K562 (cell line): Measurements from ENCODE around the gene ERN1. TPM values are rescaled to one million over a fixed set of nuclear protein-coding genes. Genes with fewer than 3 reads are reported as not detected.

Source experiments
- ATAC-seq: fragments of 200-7000 bp; cut with Tn5 transposase; 3 replicates; pipeline ENCODE4 v1.9.1; 2020; ENCODE audit warnings: moderate library complexity
- BruUV-seq: library from RNA; stranded (reverse); fragments of 400-500 nt; replicated peaks from 2 replicates; lab custom pipeline; 2021; lab: Mats Ljungman, UMichigan
- CTCF ChIA-PET: fragments of 300-600 bp; formaldehyde crosslinking; extraction: SDS; loops from one replicate; lab custom pipeline; 2021; ENCODE audit warnings: low intra/inter-chr PET ratio; lab: Yijun Ruan, JAX
- POLR2A ChIA-PET: fragments of 300-600, 350-650 bp; sonication (Branson Sonifier 250); formaldehyde crosslinking; extraction: SDS; loops from one replicate; lab custom pipeline; 2021; ENCODE audit warnings: antibody characterized with exemption, inconsistent platforms; lab: Yijun Ruan, JAX
- DNase-seq, 4 experiments: peaks; one replicate each; pipeline versions ENCODE4 v3.0.0 to v3.0.0-alpha.2; 2011 to 2018; ENCODE audit warnings: low spot score in 3 of 4, mixed read lengths in 3 of 4; ENCODE audit errors: extremely low read depth in 1 of 4
- FAIRE-seq: peaks from 2 replicates; lab custom pipeline; 2011; peaks lifted over from hg19 to GRCh38; lab: Jason Lieb, UNC
- H2AFZ ChIP-seq: 2 replicates; pipeline ENCODE4 v1.6.0; 2011; ENCODE audit warnings: low read depth, low read length, control low read depth, inconsistent platforms
- H3K27ac ChIP-seq: fragments of 200-600 bp; 3 replicates; pipeline ENCODE4 v1.8.0; 2011; ENCODE audit warnings: low read depth, mild to moderate bottlenecking, control low read depth, inconsistent platforms, low read length, moderate library complexity, mixed read lengths; ENCODE audit errors: extremely low read depth
- H3K27me3 ChIP-seq, 2 experiments: fragments of 300-600 bp in 1 of 2; 2 replicates in 1 of 2; 3 replicates in 1 of 2; pipeline versions ENCODE4 v1.6.0 to v1.8.0; 2011; ENCODE audit warnings: inconsistent platforms in 2 of 2, low read length in 2 of 2, mild to moderate bottlenecking in 1 of 2, mixed read lengths in 1 of 2, moderate library complexity in 1 of 2; ENCODE audit not compliant: control insufficient read depth in 2 of 2, insufficient read depth in 2 of 2
- H3K36me3 ChIP-seq: fragments of 300-600 bp; 3 replicates; pipeline ENCODE4 v1.8.0; 2011; ENCODE audit warnings: mild to moderate bottlenecking, low read length, inconsistent platforms; ENCODE audit not compliant: control insufficient read depth, insufficient read depth
- H3K4me1 ChIP-seq, 2 experiments: fragments of 200-600 bp in 1 of 2; replicated peaks in 1 of 2; 2 replicates in 1 of 2; 3 replicates in 1 of 2; pipeline versions ENCODE4 v1.5.1 to v1.8.0; 2011; ENCODE audit warnings: inconsistent platforms in 2 of 2, low read length in 2 of 2, mild to moderate bottlenecking in 1 of 2, mixed read lengths in 1 of 2, moderate library complexity in 1 of 2; ENCODE audit not compliant: control insufficient read depth in 2 of 2, insufficient read depth in 2 of 2
- H3K4me2 ChIP-seq: 2 replicates; pipeline ENCODE4 v1.6.1; 2011; ENCODE audit warnings: low read length, control low read depth, inconsistent platforms, mixed read lengths; ENCODE audit not compliant: insufficient read depth
- H3K4me3 ChIP-seq: fragments of 200-600 bp; sonication (generic), shearing (Covaris generic); 2 replicates; pipeline ENCODE4 v1.5.1; 2016; ENCODE audit warnings: control low read depth, inconsistent platforms
- H3K79me2 ChIP-seq: fragments of 200-600 bp; 3 replicates; pipeline ENCODE4 v1.8.0; 2011; ENCODE audit warnings: low read length, inconsistent platforms; ENCODE audit not compliant: control insufficient read depth, insufficient read depth
- H3K9ac ChIP-seq, 2 experiments: 2 replicates each; pipeline versions ENCODE4 v1.6.0 to v1.6.1; 2011; ENCODE audit warnings: low read depth in 2 of 2, low read length in 2 of 2, control low read depth in 1 of 2, inconsistent platforms in 1 of 2, mild to moderate bottlenecking in 1 of 2, mixed read lengths in 1 of 2; ENCODE audit not compliant: insufficient read depth in 1 of 2
- H3K9me1 ChIP-seq: one replicate; pipeline ENCODE4 v1.6.0; 2011; ENCODE audit warnings: inconsistent platforms, mild to moderate bottlenecking, low read length, moderate library complexity; ENCODE audit not compliant: control insufficient read depth, insufficient read depth
- H3K9me3 ChIP-seq: replicated peaks from 2 replicates; pipeline ENCODE4 v1.5.1; 2011; ENCODE audit warnings: low read depth, low read length, inconsistent platforms; ENCODE audit not compliant: control insufficient read depth, insufficient read depth
- H4K20me1 ChIP-seq: replicated peaks from 2 replicates; pipeline ENCODE4 v1.6.1; 2011; ENCODE audit warnings: low read length, inconsistent platforms, mixed read lengths; ENCODE audit not compliant: control insufficient read depth, insufficient read depth
- E2F6 ChIP-seq, 2 experiments: IDR thresholded peaks; 2 replicates each; pipeline ENCODE4 v1.6.1; 2011; ENCODE audit warnings: borderline replicate concordance in 1 of 2, control low read depth in 1 of 2, low read depth in 1 of 2, low read length in 1 of 2, mild to moderate bottlenecking in 1 of 2, mixed read lengths in 1 of 2, moderate library complexity in 1 of 2; ENCODE audit not compliant: insufficient read depth in 1 of 2, insufficient read length in 1 of 2, poor library complexity in 1 of 2, severe bottlenecking in 1 of 2; ENCODE audit errors: extremely low read depth in 1 of 2
- NKRF ChIP-seq: fragments of 450-650 bp; IDR thresholded peaks from 2 replicates; pipeline ENCODE4 v1.6.1; 2016; ENCODE audit warnings: borderline replicate concordance
- POLR2AphosphoS5 ChIP-seq: IDR thresholded peaks from 2 replicates; pipeline ENCODE4 v1.6.1; 2011; ENCODE audit warnings: mild to moderate bottlenecking, low read depth, low read length, moderate library complexity; ENCODE audit not compliant: control insufficient read depth, insufficient read depth
- SMARCA4 ChIP-seq: fragments of 450-650 bp; IDR thresholded peaks from 2 replicates; pipeline ENCODE4 v1.6.1; 2016
- WGBS: fragments of 100-300 bp; shearing (Covaris generic); methylation state at CpG from one replicate; pipeline ENCODE4 v1.1.6; 2016; ENCODE audit warnings: low coverage, mixed read lengths; ENCODE audit not compliant: insufficient coverage; ENCODE audit errors: missing lambda C conversion rate; 5-methylcytosine and 5-hydroxymethylcytosine counted together
- in situ Hi-C: fragments of 300-500 bp; cut with MboI; formaldehyde crosslinking; loops from 4 replicates; pipeline ENCODE4 v1.15.0; 2018; ENCODE audit warnings: inconsistent platforms, mixed read lengths
- intact Hi-C: fragments of 100-400 bp; cut with micrococcal nuclease; formaldehyde crosslinking; loops from 2 replicates; pipeline ENCODE4 v1.14.2; 2022
- polyA plus RNA-seq, 8 experiments: library from polyadenylated mRNA; depleted of rRNA in 4 of 8; stranded (reverse) in 5 of 8; unstranded in 3 of 8; fragments of >200 nt; fragmentation: Nextera tagmentation in 2 of 8; fragmentation: Illumina TruSeq in 1 of 8; extraction: Ambion mirVana in 2 of 8; extraction: Trizol in 1 of 8; gene quantifications; 2 replicates each; pipeline versions ENCODE4 v1.2.1 to v1.2.3, GENCODE V29; 2011 to 2014; ENCODE audit warnings: inconsistent platforms in 1 of 8, missing spikeins in 1 of 8
- total RNA-seq, 7 experiments: library from RNA; depleted of rRNA in 6 of 7; stranded (reverse); fragments of >200 nt in 6 of 7; fragmentation: Illumina TruSeq in 2 of 7; extraction: Trizol in 2 of 7; gene quantifications; 2 replicates each; pipeline versions ENCODE4 v1.2.1 to v1.2.3, GENCODE V29; 2011 to 2021; ENCODE audit warnings: low replicate concordance in 1 of 7

ERN1 gene
- total and polyA plus RNA-seq, 9 of the 15 experiments (the other 6 are each of a cell fraction or from before 2014, with no cell fraction given): 2.1 to 22.5 (median 7.3) TPM

- ChIA-PET CTCF (no interaction called here), POLR2A (interaction anchor here (0.6 to 1.2 kb wide), 5 partner anchors 9 to 303 kb away, joined by 3 read pairs; no protein-coding TSS in a partner anchor)
- H3K79me2 ChIP-seq: no peaks in the 10 kb centered on the region
- no peaks in the 10 kb centered on the region for H3K9me3 ChIP-seq
- intact Hi-C loops (no loop called here), in situ Hi-C loops (no loop called here)
- H4K20me1 ChIP-seq: no peaks in the 10 kb centered on the region
- H3K36me3 ChIP-seq: peaks cover under 1% of the 10 kb centered on the region; the same call in 1 of the 3 replicates
- FAIRE-seq (no peak), DNase-seq (no peak), ATAC-seq (no peak)
- 33% methylated on average over 17 of the region's 19 CpGs for WGBS
- H3K27me3 ChIP-seq: peaks cover under 1 to 5% of the 10 kb centered on the region in 2 experiments; a peak in 2 of 5 replicates
- H3K4me1 ChIP-seq: peaks cover 5 to 43% of the 10 kb centered on the region in 2 experiments
- H3K27ac ChIP-seq: no peak overlapping the region
- BruUV-seq: no TSS peak
- TF ChIP-seq SMARCA4 (no peak), E2F6 (IDR thresholded peaks at IDR 0.05; ENCODE audit: borderline replicate concordance in 1 of 2, extremely low read depth in 1 of 2, insufficient read depth in 1 of 2, insufficient read length in 1 of 2, low read depth in 1 of 2, low read length in 1 of 2, poor library complexity in 1 of 2, severe bottlenecking in 1 of 2) (peak in 1 of 2 experiments; percentile 34), NKRF (no peak), POLR2AphosphoS5 (no peak)
- H3K4me2 ChIP-seq: peak overlapping the region; percentile 89
- H2AFZ ChIP-seq: peak overlapping the region; percentile 99
- peak overlapping the region; percentile 52 for H3K4me3 ChIP-seq
- no peaks in the 10 kb centered on the region for H3K9me1 ChIP-seq
- H3K9ac ChIP-seq: peak overlapping the region in 1 of 2 experiments; percentile 92; a peak in 1 of 4 replicates
These were observed 132.4 kb downstream of the ERN1 start for GRCh38 chr17:63997341-63998048.
